Cardiac muscle cell (in vitro differentiated cells and primary cell): ENCODE data around the gene ERC2. TPM values are rescaled to one million over a fixed set of nuclear protein-coding genes. Genes with fewer than 3 reads are reported as not detected.

Experiments
- DNase-seq, 2 donors: peaks; one replicate each; pipeline versions ENCODE4 v3.0.0 to v3.0.0-alpha.2; 2010 to 2017; ENCODE audit warnings: low read depth in 1 of 2, low spot score in 1 of 2
- H3K27ac ChIP-seq: fragments of 200-600 bp; sonication (generic); 2 replicates; pipeline ENCODE4 v1.5.1; 2016
- H3K27me3 ChIP-seq: fragments of 200-600 bp; sonication (generic); 2 replicates; pipeline ENCODE4 v1.6.0; 2016; ENCODE audit warnings: control low read depth
- H3K36me3 ChIP-seq: fragments of 200-600 bp; sonication (generic); 2 replicates; pipeline ENCODE4 v1.5.1; 2016; ENCODE audit warnings: control low read depth
- H3K4me1 ChIP-seq: fragments of 200-600 bp; sonication (generic); 2 replicates; pipeline ENCODE4 v1.8.1; 2017; ENCODE audit warnings: low read depth, mild to moderate bottlenecking, mixed run types
- H3K4me3 ChIP-seq: fragments of 200-600 bp; sonication (generic); 2 replicates; pipeline ENCODE4 v1.5.1; 2016; ENCODE audit warnings: mild to moderate bottlenecking
- H3K9me3 ChIP-seq: fragments of 200-600 bp; sonication (generic); 2 replicates; pipeline ENCODE4 v1.5.1; 2017; ENCODE audit warnings: low read depth, mild to moderate bottlenecking, control low read depth
- CTCF ChIP-seq: IDR thresholded peaks from 2 replicates; pipeline ENCODE4 v1.5.1; 2012; ENCODE audit warnings: low read depth, mild to moderate bottlenecking, low read length
- polyA plus RNA-seq: library from polyadenylated mRNA; unstranded; fragments of >200 nt; fragmentation: Nextera tagmentation; extraction: Ambion mirVana; gene quantifications from 2 replicates; pipeline ENCODE4 v1.2.1, GENCODE V29; 2016
- total RNA-seq: library from RNA; depleted of rRNA; stranded (reverse); fragments of >200 nt; gene quantifications from 2 replicates; pipeline ENCODE4 v1.2.3, GENCODE V29; 2016

ERC2 gene
- total and polyA plus RNA-seq, 2 experiments from 2014 or later = 18.1 to 29.0 TPM

GRCh38 chr3:55882006-55882405, 586.3 kb downstream of the ERC2 start:
- H3K27ac ChIP-seq = no peak overlapping the region
- H3K27me3 ChIP-seq = no peaks in the 10 kb centered on the region
- no peak overlapping the region for H3K4me3 ChIP-seq
- no peaks in the 10 kb centered on the region for H3K36me3 ChIP-seq
- no peak for TF ChIP-seq CTCF
- no peak for DNase-seq
- no peaks in the 10 kb centered on the region for H3K9me3 ChIP-seq
- H3K4me1 ChIP-seq = peaks cover 38% of the 10 kb centered on the region

- Histone ChIP-seq H3K36me3 (no peaks in the 10 kb centered on the region), H3K27ac (peak overlapping the region; percentile 10), H3K27me3 (no peaks in the 10 kb centered on the region), H3K4me3 (no peak overlapping the region), H3K4me1 (peaks cover 33% of the 10 kb centered on the region), H3K9me3 (no peaks in the 10 kb centered on the region)
- no peak for DNase-seq
- TF ChIP-seq CTCF = no peak
These were observed 587.9 kb downstream of the ERC2 start for GRCh38 chr3:55880357-55880756.

DNA sequence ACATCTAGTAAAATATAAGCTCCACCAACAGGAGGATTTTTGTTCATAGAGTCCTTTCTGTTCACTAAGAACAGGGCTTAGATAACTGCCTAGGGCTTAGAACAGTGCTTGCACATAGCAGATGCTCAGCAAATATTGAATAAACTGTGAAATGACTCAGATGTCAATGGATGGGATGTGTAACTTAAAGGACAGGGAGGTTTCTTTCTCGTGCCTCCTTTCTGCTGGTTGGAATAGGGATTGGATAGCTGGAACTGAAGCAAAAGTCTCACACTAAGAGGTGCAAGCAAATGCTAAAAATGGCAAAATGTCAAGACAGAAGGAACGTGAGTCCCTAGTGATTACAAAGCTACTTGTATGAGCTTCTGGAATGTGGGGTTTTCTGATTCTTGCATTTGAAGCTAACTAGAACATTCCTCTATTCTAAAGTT, 588.4 kb downstream of the ERC2 start:
- Histone ChIP-seq H3K4me3 (no peak overlapping the region), H3K4me1 (peaks cover 33% of the 10 kb centered on the region), H3K9me3 (no peaks in the 10 kb centered on the region), H3K27me3 (no peaks in the 10 kb centered on the region), H3K27ac (no peak overlapping the region), H3K36me3 (no peaks in the 10 kb centered on the region)
- TF ChIP-seq CTCF = no peak
- DNase-seq = peak in 1 of 2 donors; percentile 9

- DNase-seq = no peak
- no peak for TF ChIP-seq CTCF
These were observed 590.6 kb downstream of the ERC2 start for GRCh38 chr3:55877703-55878102.

GRCh38 chr3:55876560-55876959, 591.7 kb downstream of the ERC2 start:
- TF ChIP-seq CTCF = no peak
- no peak for DNase-seq
- Histone ChIP-seq H3K27me3 (no peaks in the 10 kb centered on the region), H3K4me1 (peaks cover 29% of the 10 kb centered on the region), H3K4me3 (no peak overlapping the region), H3K36me3 (no peaks in the 10 kb centered on the region), H3K27ac (no peak overlapping the region), H3K9me3 (no peaks in the 10 kb centered on the region)

More at GRCh38 chr3:55877703-55878102, 590.6 kb downstream of the ERC2 start:
- Histone ChIP-seq H3K27ac (no peak overlapping the region), H3K4me1 (peaks cover 33% of the 10 kb centered on the region), H3K36me3 (no peaks in the 10 kb centered on the region), H3K9me3 (no peaks in the 10 kb centered on the region), H3K4me3 (no peak overlapping the region), H3K27me3 (no peaks in the 10 kb centered on the region)

DNA sequence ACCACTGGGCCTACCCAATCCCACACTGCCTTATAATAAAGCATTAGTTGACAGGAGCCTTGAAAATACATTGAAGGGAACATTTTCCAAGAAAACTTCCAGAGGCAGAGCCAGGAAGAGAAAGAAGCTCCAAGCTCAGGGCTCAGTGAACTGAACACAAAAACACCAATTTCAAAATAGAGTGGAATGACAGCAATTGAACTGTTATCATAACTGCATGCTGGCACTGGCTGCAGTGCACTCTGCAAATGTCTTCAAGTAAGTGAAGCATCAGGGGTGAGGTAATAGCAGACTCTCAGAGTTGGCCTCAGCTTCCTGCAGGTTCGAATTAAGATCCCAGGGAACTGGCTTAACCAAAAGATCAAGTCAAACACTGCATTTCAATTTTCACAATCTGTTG, 593.2 kb downstream of the ERC2 start:
- TF ChIP-seq CTCF = no peak
- DNase-seq = no peak
- Histone ChIP-seq H3K4me3 (no peak overlapping the region), H3K9me3 (no peaks in the 10 kb centered on the region), H3K27ac (no peak overlapping the region), H3K27me3 (no peaks in the 10 kb centered on the region), H3K36me3 (no peaks in the 10 kb centered on the region), H3K4me1 (peaks cover 15% of the 10 kb centered on the region)
